Daoy (cell line): Measurements from ENCODE around the gene COQ10B. TPM values are rescaled to one million over a fixed set of nuclear protein-coding genes. Genes with fewer than 3 reads are reported as not detected.
A peak's percentile ranks its signal among the peaks of the same experiment; 100 is the strongest.

Experiments used
- DNase-seq: peaks from one replicate; pipeline ENCODE4 v3.0.0-alpha.2; 2015; ENCODE audit warnings: low read depth
- total RNA-seq: library from RNA; depleted of rRNA; stranded (reverse); fragments of >200 nt; shearing (Covaris generic); gene quantifications from 2 replicates; pipeline ENCODE4 v1.2.3, GENCODE V29; 2014; rRNA removed

Gene COQ10B
- total RNA-seq, 1 experiment from 2014 or later: 39.7 TPM

DNA sequence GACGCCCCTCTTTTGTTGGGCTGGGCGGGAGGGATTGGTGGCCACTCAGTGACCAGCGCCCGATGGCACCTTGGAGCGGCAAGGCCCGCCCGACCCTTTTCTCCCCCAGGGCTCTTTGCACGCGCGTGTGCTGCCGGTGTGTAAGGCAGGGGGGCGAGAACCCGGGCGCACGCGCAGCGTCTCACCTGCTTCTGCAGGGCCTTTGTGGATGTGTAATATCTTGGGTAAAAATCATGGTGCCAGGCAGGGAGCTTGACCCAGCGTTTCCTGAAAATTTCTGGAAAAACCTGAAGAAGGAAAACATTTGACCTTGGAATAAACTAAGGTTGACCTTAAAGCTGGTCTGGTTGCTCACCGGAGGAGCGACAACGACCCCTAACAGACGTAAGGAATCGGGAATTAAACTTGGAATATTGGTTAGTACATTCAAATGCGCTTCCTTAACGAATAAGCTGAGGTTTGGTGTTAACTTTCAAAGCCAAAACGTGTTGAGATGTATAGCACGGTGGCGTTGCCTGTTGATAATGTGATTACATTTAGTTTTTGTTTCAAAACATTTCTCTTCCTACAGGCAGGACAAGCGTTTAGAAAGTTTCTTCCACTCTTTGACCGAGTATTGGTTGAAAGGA, 47.3 kb downstream of the COQ10B start:
- no peak for DNase-seq

DNA sequence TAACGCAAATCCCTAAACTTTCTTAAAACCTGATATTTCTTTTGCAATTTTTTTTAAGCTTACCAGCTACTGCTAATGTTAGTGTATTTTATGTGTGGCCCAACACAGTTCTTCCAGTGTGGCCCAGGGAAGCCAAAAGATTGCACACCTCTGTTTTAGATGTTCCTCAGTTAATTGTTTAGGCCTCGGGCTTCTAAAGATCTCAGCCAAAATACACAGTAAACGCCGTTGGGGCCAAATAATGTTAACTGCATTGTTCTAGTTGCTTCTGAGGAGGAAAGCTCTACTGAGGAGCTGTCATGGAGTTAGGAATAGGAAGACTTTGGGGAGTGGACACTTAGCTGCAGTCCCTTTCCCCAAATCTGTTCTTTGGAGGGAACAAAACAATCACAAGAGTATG, 48.8 kb downstream of the COQ10B start:
- DNase-seq: no peak

DNA sequence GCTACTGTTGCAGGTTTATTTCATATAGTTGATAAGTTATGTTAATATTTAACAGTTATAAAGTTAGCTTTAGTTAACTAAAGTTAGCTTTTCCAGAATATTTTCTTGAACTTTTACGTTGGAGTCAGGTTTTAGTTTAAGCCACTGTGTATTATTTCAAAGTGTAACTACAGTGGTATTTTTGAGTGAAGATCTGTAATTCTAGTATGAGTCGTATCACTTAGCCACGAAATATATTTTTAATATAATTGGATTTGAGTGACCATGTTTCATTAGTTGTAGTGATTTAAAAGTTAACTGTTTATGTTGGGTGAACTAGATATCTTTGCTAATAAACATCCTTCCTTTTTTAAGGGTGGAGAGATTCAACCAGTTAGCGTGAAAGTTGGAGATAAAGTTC, 49.3 kb downstream of the COQ10B start:
- no peak for DNase-seq

- no peak for DNase-seq
Observed at GRCh38 chr2:197504000-197504399, 50.6 kb downstream of the COQ10B start.

- DNase-seq: no peak
Observed at GRCh38 chr2:197504512-197504911, 51.2 kb downstream of the COQ10B start.

- no peak for DNase-seq
Observed at GRCh38 chr2:197506658-197507057, 53.3 kb downstream of the COQ10B start.

- DNase-seq: no peak
Observed at GRCh38 chr2:197513915-197514314, 60.6 kb downstream of the COQ10B start.

DNA sequence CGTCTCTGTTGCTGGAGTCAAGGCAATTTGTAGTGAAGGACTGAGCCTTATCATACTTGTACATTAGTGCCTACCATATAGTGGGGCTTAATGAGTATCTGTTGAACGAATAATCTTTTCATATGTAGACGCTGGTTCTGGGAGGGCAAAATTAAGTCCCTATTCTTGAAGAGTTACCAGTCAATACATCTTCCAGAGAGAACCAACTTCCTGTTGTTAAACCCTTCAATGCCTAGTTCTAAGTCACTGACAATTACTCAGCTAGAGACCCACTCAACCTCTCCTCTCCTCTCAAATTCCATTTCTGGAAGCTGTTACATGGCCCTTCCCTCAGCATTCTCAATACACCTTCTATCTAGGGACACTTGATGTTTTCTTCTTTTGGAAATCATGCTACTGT, 61.4 kb downstream of the COQ10B start:
- no peak for DNase-seq

DNA sequence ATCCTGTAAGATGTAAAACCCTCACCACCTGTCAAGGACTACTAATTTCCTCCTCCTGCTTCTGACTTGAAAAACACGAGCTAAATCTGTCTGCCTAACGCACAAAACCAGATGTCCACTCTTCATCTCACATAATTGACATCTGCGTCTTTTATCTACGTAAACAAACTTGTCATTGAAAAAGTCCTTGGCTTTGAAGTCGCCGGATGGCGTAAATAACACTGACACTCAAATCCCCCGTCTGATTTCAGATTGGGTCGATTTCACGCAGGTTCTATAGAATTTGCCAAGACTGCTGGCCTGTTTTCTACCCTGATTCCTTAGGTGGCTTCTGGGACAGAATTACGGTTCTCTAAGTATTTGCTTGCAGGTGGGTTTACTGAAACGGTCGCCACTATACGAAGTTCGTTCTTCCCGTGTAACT, 62.0 kb downstream of the COQ10B start:
- DNase-seq: no peak

DNA sequence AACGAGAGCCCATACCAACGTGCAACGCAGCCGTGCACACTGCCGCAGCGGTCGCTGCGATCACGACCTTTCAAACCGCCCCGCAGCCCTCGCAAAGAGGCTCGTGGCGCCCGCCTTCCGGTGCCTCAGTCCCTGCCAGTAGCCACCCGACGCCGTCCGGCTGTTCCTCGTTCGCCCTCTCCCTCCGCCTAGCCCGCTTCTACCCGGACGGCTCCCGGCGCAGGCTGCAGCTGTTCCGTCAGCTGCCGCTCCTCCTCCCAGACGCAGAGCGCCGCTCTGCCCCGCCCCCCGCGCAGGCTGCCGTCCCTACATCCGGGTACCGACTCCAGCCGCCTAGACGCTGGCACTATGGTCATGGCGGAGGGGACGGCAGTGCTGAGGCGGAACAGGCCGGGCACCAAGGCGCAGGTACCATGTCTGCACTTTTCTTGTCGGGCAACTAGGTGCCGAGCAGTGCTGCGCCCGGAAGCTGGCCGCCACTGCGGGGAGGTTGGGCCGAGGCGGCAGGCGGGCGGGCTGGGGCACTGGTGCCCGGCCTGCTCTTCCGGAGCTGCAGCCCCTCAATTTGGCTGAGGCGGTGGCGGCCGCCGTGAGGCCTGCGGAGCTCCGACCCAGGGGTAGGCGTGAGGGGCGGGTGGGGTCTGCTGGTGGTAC, 62.5 kb downstream of the COQ10B start, which contains the start of gene MOB4:
TSS of gene MOB4 (plus strand) at position 328 of the 654 bp plus-strand sequence. CDS start at position 349, 21 bp downstream.
- DNase-seq: peak; percentile 96

DNA sequence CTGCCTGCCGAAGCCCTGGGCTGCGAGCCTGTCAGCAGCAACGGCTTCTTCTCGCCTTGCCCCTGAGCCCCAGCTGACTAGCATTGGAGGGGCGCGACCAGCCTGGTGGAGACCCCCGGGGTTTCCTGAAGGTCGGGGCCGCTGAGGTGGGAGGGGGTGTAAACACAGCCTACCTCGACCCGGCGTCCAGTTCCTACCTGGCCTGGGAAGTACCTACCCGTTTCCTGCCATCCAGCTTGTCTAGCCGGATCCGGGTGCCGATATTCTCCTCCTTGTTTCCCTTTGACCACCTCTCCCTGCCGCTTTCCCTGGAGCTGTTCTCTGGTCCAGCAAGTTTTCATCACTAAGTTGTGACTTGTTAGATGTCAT, 63.0 kb downstream of the COQ10B start:
- peak; percentile 27 for DNase-seq

GRCh38 chr2:197517150-197517549, 63.8 kb downstream of the COQ10B start:
- DNase-seq: no peak

Other genes with a start within 250 kb of the COQ10B start
- gene ANKRD44, start 142.8 kb upstream of the COQ10B start, total RNA-seq: 5.8 and 7.4 TPM in 2 replicates
- 185 and 220 TPM in 2 replicates for gene SF3B1, start 18.5 kb upstream of the COQ10B start, total RNA-seq
- gene HSPD1, start 46.3 kb downstream of the COQ10B start, total RNA-seq: 397 and 401 TPM in 2 replicates
- gene HSPE1, start 46.8 kb downstream of the COQ10B start, total RNA-seq: 446 and 466 TPM in 2 replicates
- 49.8 and 63.8 TPM in 2 replicates for gene MOB4, start 62.5 kb downstream of the COQ10B start, total RNA-seq
- 0.24 TPM in 1 of 2 replicates, not detected in the other for gene RFTN2, start 222.0 kb downstream of the COQ10B start, total RNA-seq